Right lobe of liver (tissue), 6 donors: Measurements from ENCODE around the gene CUX1. TPM values are rescaled to one million over a fixed set of nuclear protein-coding genes. Genes with fewer than 3 reads are reported as not detected.

ENCODE experiments used
- ATAC-seq, 4 donors: fragments of 200-7000 bp; cut with Tn5 transposase; one replicate each; pipeline ENCODE4 v1.9.1; 2020; ENCODE audit warnings: mild to moderate bottlenecking in 4 of 4, moderate library complexity in 4 of 4
- DNase-seq, 3 donors: peaks; one replicate each; pipeline ENCODE4 v3.0.0-alpha.2; 2020
- H3K27ac ChIP-seq, 3 donors: fragments of 200-600 bp; one replicate each; pipeline ENCODE4 v1.8.0; 2022
- H3K27me3 ChIP-seq, 2 donors: fragments of 200-600 bp; one replicate each; pipeline ENCODE4 v1.8.0; 2022
- H3K36me3 ChIP-seq, 4 donors: fragments of 200-600 bp; sonication (generic) in 1 of 4; one replicate each; pipeline versions ENCODE4 v1.5.1 to v1.8.0; 2017 to 2022; ENCODE audit warnings: control low read depth in 1 of 4
- H3K4me1 ChIP-seq, 4 donors: fragments of 200-600 bp; sonication (generic) in 1 of 4; one replicate each; pipeline versions ENCODE4 v1.5.1 to v1.8.0; 2017 to 2022; ENCODE audit warnings: control low read depth in 1 of 4
- H3K4me3 ChIP-seq, 3 donors: fragments of 200-600 bp; one replicate each; pipeline ENCODE4 v1.8.0; 2022
- H3K9me3 ChIP-seq, 4 donors: fragments of 200-600 bp; sonication (generic) in 1 of 4; one replicate each; pipeline versions ENCODE4 v1.5.1 to v1.8.0; 2017 to 2022; ENCODE audit warnings: control low read depth in 1 of 4
- CTCF ChIP-seq, 4 donors: fragments of 200-600 bp in 3 of 4; fragments of 450-650 bp in 1 of 4; IDR thresholded peaks; one replicate each; pipeline versions ENCODE4 v1.5.1 to v1.8.0; 2016 to 2022; ENCODE audit warnings: antibody characterized with exemption in 4 of 4, mild to moderate bottlenecking in 2 of 4
- POLR2A ChIP-seq: fragments of 450-650 bp; IDR thresholded peaks from one replicate; pipeline ENCODE4 v1.6.1; 2017; ENCODE audit warnings: antibody characterized with exemption, mild to moderate bottlenecking
- whole genome bisulfite sequencing: methylation state at CpG from one replicate; pipeline ENCODE4 v1.1.6; 2018; ENCODE audit warnings: low coverage, low lambda C conversion rate; ENCODE audit not compliant: insufficient coverage; ENCODE audit errors: missing lambda C conversion rate; 5-methylcytosine and 5-hydroxymethylcytosine counted together
- intact Hi-C, 2 donors: fragments of 100-400 bp; cut with DNase I; formaldehyde crosslinking; loops; one replicate each; pipeline versions ENCODE4 v1.11.2 to v1.14.1; 2022
- total RNA-seq, 6 experiments: library from RNA; depleted of rRNA in 2 of 6; stranded (reverse); fragments of >200 nt in 2 of 6; fragmentation: NEBNext Ultra II Directional in 3 of 6; extraction: Animal tissue kit (Norgen Biotek cat#: 25700) in 3 of 6; gene quantifications; one replicate each; pipeline versions ENCODE4 v1.1.0 to v1.2.4, GENCODE V29; 2016 to 2023
- donor health status: DM: no; HTN: yes; CAD: no.
- donor health status: DM: no; HTN: no; CAD: no.
- donor health status: DM: no; HTN: no; CAD: no.
- donor health status: DM: no; HTN: yes; CAD: no.
- donor health status: DM: no; HTN: yes; CAD: no.

Gene CUX1
- total RNA-seq, 6 experiments from 2014 or later: 34.3 to 53.1 (median 40.6) TPM

- H3K36me3 ChIP-seq: peaks cover 0 to 54% (median 2%) of the 10 kb centered on the region in 4 donors
These were observed 385.1 kb downstream of the CUX1 start for GRCh38 chr7:102202556-102202955.

GRCh38 chr7:102203218-102203617 is 385.8 kb downstream of the CUX1 start:
- H3K27me3 ChIP-seq: no peaks in the 10 kb centered on the region
- H3K4me3 ChIP-seq: no peak overlapping the region
- intact Hi-C loops: no loop called here
- ATAC-seq: no peak
- no peaks in the 10 kb centered on the region for H3K4me1 ChIP-seq
- DNase-seq: no peak
- H3K27ac ChIP-seq: no peak overlapping the region
- peaks cover 0 to 48% (median 2%) of the 10 kb centered on the region in 4 donors for H3K36me3 ChIP-seq
- no peaks in the 10 kb centered on the region for H3K9me3 ChIP-seq
- 74% methylated on average over 12 of the region's 12 CpGs for WGBS
- no peak for TF ChIP-seq CTCF (IDR thresholded peaks at IDR 0.05)
- TF ChIP-seq POLR2A: no peak

More at GRCh38 chr7:102202556-102202955, 385.1 kb downstream of the CUX1 start:
- H3K27me3 ChIP-seq: no peaks in the 10 kb centered on the region
- H3K9me3 ChIP-seq: no peaks in the 10 kb centered on the region
- WGBS: 67% methylated on average over 1 of the region's 6 CpGs
- no peak overlapping the region for H3K27ac ChIP-seq
- intact Hi-C loops: no loop called here
- TF ChIP-seq CTCF (IDR thresholded peaks at IDR 0.05) (no peak), POLR2A (no peak)
- no peak overlapping the region for H3K4me3 ChIP-seq
- ATAC-seq (no peak), DNase-seq (no peak)
- H3K4me1 ChIP-seq: no peaks in the 10 kb centered on the region

GRCh38 chr7:102204212-102204611 is 386.8 kb downstream of the CUX1 start:
- WGBS: no CpG with 5 or more reads among the region's 16 CpGs
- no peak overlapping the region for H3K27ac ChIP-seq
- no peak for DNase-seq
- H3K36me3 ChIP-seq: peaks cover 0 to 41% (median 2%) of the 10 kb centered on the region in 4 donors
- intact Hi-C loops: no loop called here
- ATAC-seq: no peak
- H3K9me3 ChIP-seq: no peaks in the 10 kb centered on the region
- no peaks in the 10 kb centered on the region for H3K4me1 ChIP-seq
- TF ChIP-seq CTCF (IDR thresholded peaks at IDR 0.05) (no peak), POLR2A (no peak)
- no peaks in the 10 kb centered on the region for H3K27me3 ChIP-seq
- no peak overlapping the region for H3K4me3 ChIP-seq

GRCh38 chr7:102205915-102206314 is 388.5 kb downstream of the CUX1 start:
- no peak for ATAC-seq

More at GRCh38 chr7:102205915-102206314, 388.5 kb downstream of the CUX1 start:
- 97% methylated on average over 6 of the region's 15 CpGs for WGBS
- no peaks in the 10 kb centered on the region for H3K4me1 ChIP-seq
- H3K36me3 ChIP-seq: peaks cover 0 to 33% (median 2%) of the 10 kb centered on the region in 4 donors
- TF ChIP-seq CTCF (IDR thresholded peaks at IDR 0.05) (no peak), POLR2A (no peak)
- H3K27me3 ChIP-seq: no peaks in the 10 kb centered on the region
- intact Hi-C loops: no loop called here
- H3K9me3 ChIP-seq: no peaks in the 10 kb centered on the region
- H3K27ac ChIP-seq: no peak overlapping the region
- DNase-seq: no peak
- no peak overlapping the region for H3K4me3 ChIP-seq
